Stimulated activated CD4-positive, alpha-beta T cell treated with anti-CD3 and anti-CD28 coated beads, Interleukin-1b, Interleukin-23, amount 100 ng/mL, for 24 hours (primary cell): ENCODE measurements around the gene DPYD.

Experiments used
- DNase-seq, 4 experiments: peaks; one replicate each; pipeline ENCODE4 v3.0.0-alpha.2; 2020; ENCODE audit warnings: low read depth in 4 of 4, low spot score in 1 of 4

The DPYD gene

DNA sequence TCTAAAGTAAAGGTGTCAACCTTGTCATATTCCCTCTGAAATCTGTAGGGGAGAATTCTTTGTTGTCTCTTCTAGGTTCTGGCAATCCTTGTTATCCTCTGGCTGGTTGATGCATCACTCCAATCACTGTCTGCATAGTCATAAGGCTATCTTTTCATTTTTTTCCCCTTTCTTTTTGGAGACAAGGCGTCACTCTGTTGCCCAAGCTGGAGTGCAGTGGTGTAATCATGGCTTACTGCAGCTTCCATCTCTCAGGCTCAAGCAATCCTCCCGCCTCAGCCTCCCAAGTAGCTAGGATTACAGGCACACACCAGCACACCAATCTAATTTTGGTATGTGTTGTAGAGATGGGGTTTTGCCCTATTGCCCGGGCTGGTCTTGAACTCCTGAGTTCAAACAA lies 12.9 kb downstream of the DPYD start:
- no peak for DNase-seq

DNA sequence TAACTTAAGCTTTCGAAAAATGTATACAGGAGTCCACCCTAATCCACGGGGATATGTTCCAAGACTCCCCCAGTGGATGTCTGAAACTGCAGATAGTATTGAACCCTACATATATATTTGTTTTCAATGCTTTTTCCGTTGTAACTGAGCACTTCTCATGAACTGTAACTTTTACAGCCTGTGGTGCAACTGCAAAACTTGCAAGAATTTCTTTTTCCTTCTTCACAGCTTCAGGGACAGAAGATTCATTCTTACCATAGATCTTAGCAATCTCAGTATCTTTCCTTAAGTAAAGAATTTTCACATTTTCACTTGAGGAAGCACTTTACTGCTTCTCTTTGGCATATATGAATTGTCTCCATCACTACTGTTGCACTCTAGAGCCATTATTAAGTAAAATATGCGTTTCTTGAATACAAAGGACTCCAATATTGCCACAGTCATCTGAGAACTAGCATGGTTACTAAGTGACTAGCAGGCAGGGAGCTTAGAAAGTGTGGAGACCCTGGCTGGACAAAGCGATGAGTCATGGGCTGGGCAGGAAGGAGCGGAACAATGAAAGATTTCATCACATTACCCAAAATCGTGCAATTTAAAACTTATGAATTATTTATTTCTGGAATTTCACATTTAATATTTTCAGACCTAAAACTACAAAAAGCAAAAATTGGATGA lies 14.1 kb downstream of the DPYD start:
- no peak for DNase-seq

DNA sequence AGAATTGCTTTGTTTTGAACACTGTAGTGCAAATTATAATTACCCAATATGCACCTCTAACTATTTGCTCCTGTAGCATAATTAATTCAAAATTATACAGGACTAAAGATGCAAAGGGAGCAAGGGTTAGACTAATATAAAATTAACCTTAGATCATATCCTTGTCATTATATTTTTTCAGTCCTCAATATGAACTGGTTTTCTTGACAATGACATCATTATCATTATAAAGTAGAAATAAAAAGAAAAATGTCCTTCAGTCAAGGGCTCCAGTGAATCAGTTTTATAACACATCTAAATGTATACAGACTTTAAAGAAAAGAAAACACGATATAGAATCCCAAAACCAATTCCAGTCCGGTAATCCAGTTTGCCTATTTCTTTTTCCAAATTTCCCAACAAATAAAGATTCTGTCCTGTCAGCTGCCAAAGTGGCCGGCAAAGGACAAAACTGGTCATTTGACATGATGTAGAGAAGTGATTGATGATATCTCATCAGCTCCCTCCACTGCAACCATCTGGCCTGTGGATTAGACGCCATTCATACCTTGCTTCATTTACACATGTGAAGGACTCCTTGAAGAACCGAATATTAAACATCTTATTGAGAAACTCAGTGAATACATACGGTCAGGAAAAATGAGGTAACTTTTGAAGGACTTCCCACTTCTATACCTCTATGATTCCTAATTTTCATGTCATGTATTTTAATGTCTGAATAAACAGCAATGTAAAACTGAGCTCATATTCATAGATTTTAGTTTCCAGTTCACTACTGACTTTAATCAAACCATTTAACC lies 15.5 kb downstream of the DPYD start:
- DNase-seq, result no peak

DNA sequence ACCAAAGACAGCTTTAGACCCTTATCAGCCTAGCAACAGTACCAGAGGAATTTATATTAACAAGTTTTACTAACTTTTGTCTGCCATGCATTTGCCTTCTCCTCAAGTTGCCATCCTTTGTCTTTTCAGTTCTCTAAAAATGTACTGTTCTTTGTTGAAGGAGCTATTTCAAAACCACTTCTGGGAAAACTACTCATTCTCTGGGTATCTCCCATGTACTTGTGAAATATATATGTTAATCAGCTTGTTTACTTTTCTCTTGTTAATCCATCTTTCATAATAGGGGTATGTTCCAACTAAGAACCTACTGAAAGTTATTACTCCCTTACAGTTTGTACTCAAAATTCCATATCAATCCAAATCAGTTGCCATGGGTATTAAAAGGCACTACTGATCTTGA lies 16.3 kb downstream of the DPYD start:
- no peak for DNase-seq

DNA sequence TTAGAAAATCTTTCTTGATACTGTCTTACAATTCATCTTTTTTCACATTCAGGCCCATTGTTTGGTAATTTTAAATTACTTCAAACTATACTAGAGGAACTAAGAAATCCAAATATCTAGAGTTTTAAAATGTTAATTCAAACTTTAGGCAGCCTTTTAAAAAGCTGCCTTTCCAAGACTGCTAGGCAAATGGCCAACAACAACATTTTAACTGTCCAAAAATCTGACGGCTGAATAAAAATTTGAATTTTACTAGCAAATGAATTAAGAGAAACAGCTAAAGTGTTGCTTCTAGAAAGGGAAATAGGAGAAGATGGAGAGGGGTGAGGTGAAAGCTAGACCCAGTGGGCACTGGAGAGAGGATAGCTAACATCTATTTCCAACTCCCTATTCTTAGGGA lies 17.2 kb downstream of the DPYD start:
- no peak for DNase-seq

DNA sequence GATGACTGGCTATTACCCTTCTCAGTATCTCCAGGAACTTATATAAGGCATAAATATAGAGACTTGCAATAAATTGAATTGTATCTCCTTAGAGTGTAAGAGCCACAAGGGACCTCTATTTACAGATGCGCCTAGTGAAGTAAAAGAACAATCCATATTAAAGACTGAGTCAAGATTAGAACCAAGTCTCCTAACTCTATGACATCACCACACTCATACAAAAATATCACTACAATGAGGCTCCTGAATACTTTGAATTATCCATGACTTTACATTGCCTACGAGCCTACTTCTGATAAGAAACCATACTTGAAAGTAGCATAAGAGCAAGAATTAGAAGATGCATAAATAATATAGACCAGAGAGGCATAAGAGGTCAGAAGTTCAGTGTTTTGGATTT lies 18.8 kb downstream of the DPYD start:
- DNase-seq, result no peak

DNA sequence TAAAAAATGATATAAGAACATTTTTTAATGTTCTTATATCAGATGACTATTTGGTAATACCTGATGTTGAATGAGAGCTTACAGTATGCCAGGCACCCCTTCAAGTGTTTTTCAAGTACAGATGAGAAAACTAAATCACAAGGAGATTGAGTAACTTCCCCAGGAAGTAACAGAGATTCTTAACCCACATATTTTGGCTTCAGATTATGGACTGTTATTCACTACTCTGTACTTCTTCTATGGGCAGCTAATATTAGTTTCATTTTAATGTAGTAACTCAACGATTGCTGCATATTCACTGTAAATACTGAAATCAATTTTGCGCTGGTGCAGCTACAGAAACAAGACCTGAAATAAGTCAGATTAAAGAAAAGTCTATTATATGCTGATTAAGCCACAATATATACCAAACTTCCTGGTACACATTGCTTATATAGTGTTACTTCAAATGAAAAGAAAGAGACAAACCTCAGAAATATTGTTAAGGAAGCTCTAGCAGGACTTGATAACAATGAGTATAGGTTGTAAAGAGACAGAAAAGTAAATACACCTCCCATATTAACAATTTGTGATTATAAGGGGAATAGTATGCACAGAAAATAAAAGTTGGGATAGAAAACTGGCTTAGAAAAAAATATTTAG lies 19.7 kb downstream of the DPYD start:
- no peak for DNase-seq

DNA sequence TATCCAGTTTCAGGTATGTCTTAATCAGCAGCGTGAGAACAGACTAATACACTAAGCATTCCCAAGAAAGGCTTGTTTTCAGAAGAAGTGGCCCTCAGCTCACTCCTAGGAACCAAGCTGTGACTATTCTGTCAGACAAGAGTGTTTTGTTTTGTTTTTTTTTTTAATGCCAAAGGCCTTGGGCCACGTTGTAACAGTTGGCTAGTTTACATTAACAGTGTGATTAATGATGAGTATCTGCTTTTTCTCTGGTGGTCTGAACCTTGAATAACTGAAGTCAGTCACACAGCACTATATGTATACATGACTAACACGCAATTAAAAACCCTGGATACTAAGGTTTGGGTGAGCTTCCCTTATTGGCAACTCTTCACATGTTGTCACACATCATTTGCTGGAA lies 21.9 kb downstream of the DPYD start:
- DNase-seq, result no peak

DNA sequence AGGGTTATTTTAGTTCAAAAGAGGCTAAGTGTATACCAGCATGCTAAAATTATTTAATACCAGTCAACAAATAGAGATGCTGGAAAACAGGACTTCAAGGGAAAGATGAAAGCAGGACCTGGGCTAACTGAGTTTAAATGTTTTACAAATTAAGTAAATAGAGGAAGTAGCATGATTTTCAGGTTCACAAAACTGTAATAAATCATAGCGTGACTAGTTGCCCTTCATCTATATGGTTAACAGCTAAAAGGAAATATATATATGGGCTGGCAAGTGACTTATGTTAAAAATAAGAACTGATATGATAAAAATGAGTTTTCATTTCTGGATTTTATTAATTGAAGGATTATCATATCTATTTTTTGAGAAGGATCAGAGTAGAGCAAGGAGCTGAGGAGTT lies 25.6 kb downstream of the DPYD start:
- DNase-seq, result no peak

DNA sequence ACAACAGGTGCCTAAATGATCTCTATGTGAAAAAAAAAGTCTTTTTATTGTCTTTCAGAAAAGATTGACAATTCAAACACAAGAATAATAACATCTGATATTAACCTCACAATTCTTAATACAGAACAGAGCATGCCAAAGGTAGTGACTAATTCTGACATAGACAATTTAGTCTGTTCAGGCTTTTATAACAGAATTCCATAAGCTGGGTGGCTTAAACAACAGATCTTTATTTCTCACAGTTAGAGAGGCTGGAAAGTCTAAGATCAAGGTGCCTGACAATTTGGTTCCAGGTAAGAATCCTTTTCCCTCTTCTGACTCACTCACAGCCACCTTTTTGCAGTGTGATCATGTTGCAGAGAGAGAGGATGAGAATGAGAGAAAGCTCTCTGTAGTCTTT lies 27.0 kb downstream of the DPYD start:
- DNase-seq, result no peak

DNA sequence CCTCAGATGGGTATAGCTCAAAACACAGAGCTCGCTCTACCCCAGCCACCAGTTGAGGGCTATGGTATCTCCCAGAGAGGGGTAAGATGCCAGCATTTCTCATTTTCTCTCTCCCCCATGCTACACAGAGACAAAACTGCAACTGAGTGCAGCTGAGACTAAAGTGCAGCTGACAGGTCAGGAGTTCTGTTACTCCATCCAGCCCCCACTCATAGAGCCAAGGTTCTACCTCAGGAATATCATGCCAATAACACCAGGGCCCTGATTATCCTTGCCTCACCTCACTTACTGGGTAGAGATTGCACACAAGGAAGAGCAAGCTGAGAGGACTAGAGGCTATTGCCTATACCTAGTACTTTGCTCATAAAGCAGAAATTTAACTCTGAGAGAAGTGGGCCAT lies 34.6 kb downstream of the DPYD start:
- no peak for DNase-seq

DNA sequence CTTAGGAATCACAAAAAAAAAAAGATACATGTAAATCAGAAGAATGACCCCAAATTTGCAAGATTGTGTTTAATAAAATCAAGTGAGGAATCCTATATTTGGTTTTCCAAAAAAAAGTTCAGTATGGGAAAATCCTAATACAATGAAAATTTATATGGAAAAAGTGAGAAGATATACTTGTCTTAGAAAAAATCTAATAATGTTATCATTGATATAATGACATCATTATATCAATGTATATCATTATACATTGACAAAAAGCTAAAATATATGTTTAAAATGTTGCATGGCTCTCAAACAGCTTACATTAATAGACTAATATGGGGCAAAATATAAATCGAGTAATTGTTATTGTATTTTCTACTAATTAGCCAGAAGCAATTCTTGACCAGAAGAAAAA lies 37.0 kb downstream of the DPYD start:
- DNase-seq, result no peak

DNA sequence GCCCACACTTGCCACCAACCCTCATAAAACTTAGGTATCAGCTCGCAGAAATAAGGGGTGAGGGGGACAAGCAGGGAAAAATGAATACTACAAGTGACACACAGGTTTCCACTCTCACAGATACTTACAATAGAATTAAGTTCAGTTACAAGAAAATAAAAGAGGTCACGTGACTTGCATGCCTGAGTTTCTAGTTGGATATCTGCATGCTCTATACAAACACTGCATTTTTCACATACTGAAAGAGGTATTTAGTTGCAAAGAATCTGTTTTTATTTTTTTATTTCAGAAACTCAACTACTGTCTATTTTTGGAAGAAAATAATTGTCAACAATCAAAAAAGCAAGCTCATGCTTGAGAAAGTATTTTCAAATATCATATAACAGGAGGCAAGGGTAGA lies 43.5 kb downstream of the DPYD start:
- DNase-seq, result no peak

DNA sequence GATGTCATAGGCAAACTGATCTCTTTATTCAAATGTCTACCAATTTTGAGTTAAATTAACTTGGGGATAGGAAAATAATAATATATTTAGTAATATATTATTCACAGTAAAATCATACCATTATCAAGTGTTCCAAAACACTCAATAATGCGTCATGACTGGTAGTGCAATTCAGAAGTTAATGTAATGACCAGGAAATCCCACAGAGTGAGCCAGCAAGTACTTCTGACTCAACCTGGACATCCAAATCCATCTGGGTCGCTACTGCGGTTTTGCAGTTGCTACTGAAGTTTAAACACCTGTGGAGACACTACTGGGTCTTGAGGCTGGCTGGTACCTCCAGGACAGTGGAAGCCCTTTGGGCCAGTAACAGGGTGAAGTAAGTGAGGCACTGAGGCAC lies 44.8 kb downstream of the DPYD start:
- DNase-seq, result no peak

DNA sequence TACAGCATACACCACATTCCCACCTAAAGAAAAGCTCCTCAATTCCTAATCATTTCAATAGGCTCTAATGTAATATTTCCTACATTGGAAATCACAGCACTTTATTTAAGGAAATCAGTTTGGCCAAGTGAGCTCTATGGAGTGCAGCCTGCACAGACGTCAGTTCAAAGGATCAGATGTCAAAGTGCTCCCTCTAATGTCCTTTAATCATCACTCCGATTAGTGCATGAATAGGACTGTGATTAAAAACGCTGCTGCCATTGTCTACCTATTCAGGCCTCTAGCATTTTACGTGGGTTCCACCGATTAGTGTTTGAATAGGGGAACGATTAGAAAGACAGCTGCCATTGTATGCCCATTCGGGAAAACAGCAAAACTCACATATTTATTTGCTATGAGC lies 50.2 kb downstream of the DPYD start:
- no peak for DNase-seq

DNA sequence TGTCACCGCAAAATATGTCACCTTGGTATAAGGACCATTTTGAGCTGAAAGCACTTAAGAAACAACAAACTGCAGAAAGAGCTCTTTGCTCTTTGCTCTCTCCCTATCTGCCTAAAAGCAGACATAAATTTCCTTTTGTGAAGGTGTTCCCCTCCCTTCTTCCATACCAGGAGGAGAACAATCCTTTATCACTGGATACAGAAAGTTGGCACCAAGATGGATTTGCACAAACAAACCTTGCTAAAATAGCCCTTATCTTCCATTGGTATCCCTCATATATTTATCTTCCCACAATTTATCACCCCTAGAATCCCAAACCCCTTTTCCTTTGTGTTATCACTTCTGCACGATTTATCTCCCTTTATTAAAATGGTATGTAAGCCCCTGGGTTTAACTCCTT lies 51.4 kb downstream of the DPYD start:
- DNase-seq, result no peak

DNA sequence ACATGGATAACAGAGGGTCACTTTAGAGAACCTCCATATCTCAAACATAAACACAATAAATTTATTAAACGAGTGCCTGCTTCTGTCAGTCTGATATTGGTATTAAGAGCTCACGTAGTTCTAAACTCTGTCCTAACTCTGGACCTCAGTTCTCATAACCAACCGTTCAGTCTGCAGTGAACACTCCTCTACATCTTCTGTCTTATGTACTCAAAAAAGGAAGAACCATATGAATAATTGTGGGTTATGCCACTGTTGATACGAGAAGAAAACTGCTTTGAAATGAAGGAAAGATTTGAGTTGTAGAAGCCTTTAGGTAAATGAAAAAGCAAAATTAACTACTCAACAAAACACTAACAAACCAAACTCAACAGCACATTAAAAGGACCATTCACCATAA lies 53.7 kb downstream of the DPYD start:
- no peak for DNase-seq

DNA sequence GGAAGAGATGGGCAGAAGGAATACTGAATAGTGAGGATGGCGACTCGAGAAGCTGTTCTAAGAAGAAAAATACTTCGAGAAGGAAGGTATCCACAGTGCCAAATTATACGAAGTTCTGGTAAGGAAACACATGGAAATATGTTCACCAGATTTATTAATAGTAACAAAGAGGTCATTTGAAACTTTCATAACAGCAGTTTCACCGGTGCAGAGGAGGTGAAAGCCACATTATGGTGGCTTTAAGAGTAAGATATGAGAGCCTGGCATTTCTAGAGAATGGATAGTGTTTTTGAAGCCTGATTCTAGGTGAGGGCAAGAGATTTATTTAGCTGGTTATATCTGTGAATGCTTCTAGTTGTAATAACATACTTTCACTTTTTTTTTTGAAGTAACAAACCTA lies 56.2 kb downstream of the DPYD start:
- no peak for DNase-seq

DNA sequence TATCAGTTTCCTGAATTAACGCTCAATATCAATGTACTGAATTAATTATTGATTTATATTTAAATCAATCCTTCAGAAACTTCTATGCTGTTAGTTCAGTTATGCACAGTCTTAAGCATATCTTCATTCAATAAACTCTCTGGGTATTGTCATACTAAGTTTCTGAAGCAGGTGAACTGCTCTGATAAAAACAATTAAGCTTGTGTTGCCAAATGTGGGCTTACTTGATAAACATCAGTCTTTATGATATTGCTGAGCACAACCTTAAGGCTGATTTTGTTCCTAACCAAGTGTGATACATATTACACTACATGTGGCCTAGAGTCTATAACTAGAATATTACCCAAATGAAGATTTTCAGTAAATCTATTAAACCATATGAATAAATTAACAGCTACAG lies 67.6 kb downstream of the DPYD start:
- DNase-seq, result no peak

DNA sequence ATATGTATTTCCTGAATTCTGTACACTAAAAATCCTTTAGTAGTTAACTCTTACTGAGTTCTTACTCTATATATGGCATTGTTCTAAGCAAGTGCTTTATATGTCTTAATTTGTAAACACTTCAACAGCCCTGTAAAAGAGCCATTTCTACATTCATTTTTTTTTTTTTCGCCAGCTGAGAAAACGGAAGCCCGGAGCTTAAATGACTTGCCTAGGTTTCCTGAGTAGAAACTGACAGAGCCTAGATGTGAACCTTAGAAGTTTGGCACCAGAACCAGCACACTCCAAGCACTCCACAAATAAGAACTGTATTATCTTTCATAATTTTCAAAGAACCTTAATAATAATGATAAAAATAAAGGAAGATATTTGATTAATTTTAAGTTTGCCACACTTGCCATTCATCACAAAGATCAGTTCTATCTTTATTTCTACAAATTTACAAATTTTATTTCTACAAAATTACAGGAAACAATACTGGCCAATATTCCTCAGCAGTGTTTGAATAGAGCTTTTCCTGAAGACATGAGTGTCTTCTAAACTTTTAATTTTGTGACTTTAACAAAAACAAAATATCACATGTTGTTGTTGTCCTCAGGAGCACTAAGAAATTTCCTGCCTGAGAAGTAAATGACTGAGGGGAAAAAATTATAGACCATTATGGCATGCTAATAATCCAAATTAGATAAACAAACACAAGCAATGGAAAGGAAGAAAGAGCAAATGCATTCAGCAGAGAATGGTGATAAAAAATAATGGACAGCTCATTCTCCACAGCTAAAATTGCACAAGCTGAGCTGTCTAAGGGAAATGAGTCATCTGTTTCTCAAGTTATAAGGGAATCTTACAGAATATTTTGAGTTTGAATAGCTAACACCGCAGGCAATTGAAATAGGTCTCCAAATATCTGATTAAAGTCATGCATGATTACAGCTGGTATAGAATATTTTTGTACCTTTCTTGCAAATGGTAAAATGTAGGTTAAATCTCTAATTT lies 71.2 kb downstream of the DPYD start:
- DNase-seq, result no peak

DNA sequence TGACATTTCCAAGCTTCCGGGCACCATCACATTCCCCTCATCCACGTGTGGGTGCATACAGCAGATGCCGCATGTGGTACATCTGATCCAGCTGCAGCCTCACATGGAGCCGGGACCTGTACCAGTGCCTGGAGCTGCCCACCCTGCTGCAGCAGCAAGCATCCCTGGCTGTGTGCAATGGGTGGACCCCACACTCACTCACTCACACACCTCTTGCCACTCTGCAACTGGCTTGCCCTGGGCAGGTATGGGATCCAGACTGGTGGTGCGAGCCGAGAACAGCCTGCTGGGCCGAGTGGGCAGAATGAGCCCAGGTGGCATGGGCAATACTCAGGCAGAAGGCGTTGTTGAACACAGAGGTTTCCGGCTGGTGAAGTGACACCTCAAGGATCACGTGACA lies 75.0 kb downstream of the DPYD start:
- DNase-seq, result no peak
